ENCODE results near the gene DIP2B. TPM values are rescaled to one million over a fixed set of nuclear protein-coding genes. Genes with fewer than 3 reads are reported as not detected.

DIP2B gene
- total RNA-seq, 1 experiment from 2014 or later, result 20.0 TPM

DNA sequence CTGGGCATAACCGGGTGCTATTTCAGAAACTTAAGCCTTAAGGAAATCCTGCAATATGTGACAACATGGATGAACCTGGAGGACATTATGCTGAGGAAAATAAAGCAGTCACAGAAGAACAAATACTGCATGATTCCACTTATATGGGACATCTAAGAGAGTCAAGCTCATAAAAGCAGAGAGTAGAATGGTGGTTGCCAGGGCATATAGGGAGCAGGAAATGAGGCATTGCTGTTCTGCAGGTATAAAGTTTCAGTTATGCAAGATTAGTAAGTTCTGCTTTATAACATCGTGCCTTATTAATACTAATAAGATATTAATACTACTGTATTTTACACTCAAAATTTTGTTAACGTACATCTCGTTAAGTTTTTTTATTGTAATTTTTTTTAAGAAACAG is 134.9 kb downstream of the DIP2B start:
- no peaks in the 10 kb centered on the region; the same call in 1 of the 2 replicates for H3K4me1 ChIP-seq (ENCODE audit: insufficient read depth, low read length)

More for the DNA sequence above, 134.9 kb downstream of the DIP2B start:
- Histone ChIP-seq H3K79me2 (ENCODE audit: insufficient read depth, low read length) (no peaks in the 10 kb centered on the region), H3K4ac (ENCODE audit: low read depth, low read length) (no peak overlapping the region), H3K23me2 (ENCODE audit: insufficient read length, low read depth, low read length, poor library complexity, severe bottlenecking) (no peaks in the 10 kb centered on the region), H3T11ph (ENCODE audit: low read length) (no peak overlapping the region), H4K5ac (ENCODE audit: insufficient read length, low read depth, low read length) (no peak overlapping the region), H3K4me2 (ENCODE audit: insufficient read depth, insufficient read length, low read length) (no peak overlapping the region), H2BK20ac (ENCODE audit: low read depth, low read length, poor library complexity, severe bottlenecking) (no peak overlapping the region), H3K9ac (ENCODE audit: extremely low read depth, insufficient read length, low read length) (no peak overlapping the region), H2AFZ (ENCODE audit: low read length) (no peak overlapping the region), H3K27me3 (ENCODE audit: insufficient read depth, low read length) (no peaks in the 10 kb centered on the region), H4K20me1 (ENCODE audit: control insufficient read depth, insufficient read depth, insufficient read length) (no peaks in the 10 kb centered on the region), H3K9me3 (ENCODE audit: control insufficient read depth, low read depth, low read length) (no peaks in the 10 kb centered on the region), H2BK15ac (ENCODE audit: low read depth, low read length) (no peak overlapping the region), H3K56ac (ENCODE audit: insufficient read length, low read depth, low read length) (no peak overlapping the region), H4K91ac (ENCODE audit: insufficient read length, low read depth, low read length) (no peak overlapping the region), H3K23ac (ENCODE audit: insufficient read length, low read depth, low read length) (no peak overlapping the region), H3K27ac (ENCODE audit: insufficient read length, low read depth, low read length) (no peak overlapping the region), H3K79me1 (ENCODE audit: insufficient read depth, low read depth, low read length, poor library complexity, severe bottlenecking) (no peaks in the 10 kb centered on the region), H3K14ac (ENCODE audit: insufficient read depth, low read length) (no peak overlapping the region), H2BK120ac (ENCODE audit: low read depth, low read length, poor library complexity, severe bottlenecking) (no peak overlapping the region), H2AK5ac (ENCODE audit: insufficient read length, low read length) (no peak overlapping the region), H2BK12ac (ENCODE audit: insufficient read length, low read depth, low read length) (no peak overlapping the region), H3K18ac (ENCODE audit: insufficient read length, low read depth, low read length) (no peak overlapping the region), H2BK5ac (ENCODE audit: insufficient read length, low read length) (no peak overlapping the region), H4K8ac (replicated peaks; ENCODE audit: insufficient read length, low read depth, low read length) (no peak overlapping the region)
- TF ChIP-seq CTCF (conservative IDR thresholded peaks at IDR 0.05), result no peak
- no peaks in the 10 kb centered on the region for H3K27me3 Mint-ChIP-seq (ENCODE audit: low read depth)
- no peaks in the 10 kb centered on the region; a peak in 1 of 5 replicates for H3K9me3 Mint-ChIP-seq
- peaks cover 0 to 6% (median 5%) of the 10 kb centered on the region in 3 experiments; a peak in 4 of 7 replicates for H3K36me3 Mint-ChIP-seq (ENCODE audit: insufficient read depth in 1 of 3, low read depth in 3 of 3)
- no peak overlapping the region for H3K4me3 Mint-ChIP-seq
- no peak overlapping the region for H3K27ac Mint-ChIP-seq
- WGBS (ENCODE audit: extremely low coverage, insufficient read length, low lambda C conversion rate), result no CpG with 5 or more reads among the region's 4 CpGs
- H3K4me1 Mint-ChIP-seq, result peaks cover 6 to 7% of the 10 kb centered on the region in 2 experiments; a peak in 3 of 4 replicates
- DNase-seq, result no peak

Data from H9 (cell line).